Smooth muscle cell of the brain vasculature (primary cell): ENCODE results near the gene SLC22A23.

Experiments used
- DNase-seq: peaks from one replicate; pipeline ENCODE4 v3.0.0-alpha.2; 2012; ENCODE audit warnings: low read depth, low spot score

The SLC22A23 gene

DNA sequence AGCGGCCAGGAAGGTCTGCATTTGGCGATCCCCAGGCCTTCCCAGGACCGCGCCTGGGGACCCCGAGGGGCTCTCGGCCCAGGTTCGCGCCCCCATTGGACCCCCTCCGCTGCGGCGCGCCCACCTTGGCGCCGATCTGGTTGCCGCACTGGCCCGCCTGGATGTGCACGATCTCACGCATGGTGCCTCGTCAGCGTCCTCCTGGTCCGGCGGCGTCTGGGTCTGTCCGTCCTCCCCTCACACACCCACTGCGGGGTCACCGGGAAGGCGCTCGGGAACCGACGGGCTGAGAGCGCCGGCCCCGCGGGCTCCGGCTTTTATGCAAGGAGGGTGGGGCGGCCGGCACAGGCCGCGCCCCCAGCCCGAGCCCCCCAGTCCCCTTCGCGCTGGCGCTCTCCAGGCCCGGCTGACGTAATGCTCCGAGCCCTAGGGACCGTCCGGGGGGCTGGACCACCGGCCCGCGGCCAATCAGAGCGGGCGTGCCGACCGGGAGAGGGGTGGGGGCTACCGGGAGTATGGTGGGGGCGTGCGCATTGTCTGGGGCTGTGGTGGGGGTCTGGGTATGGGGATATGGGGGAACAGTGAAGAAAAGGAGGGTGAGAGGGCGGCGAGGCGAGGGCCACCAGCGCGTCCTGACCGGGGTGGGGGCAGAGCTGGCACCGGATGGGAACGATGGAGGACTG, 229.3 kb downstream of the SLC22A23 start, which contains the start of gene TUBB2B:
Gene TUBB2B, minus strand, starts transcription at position 291 of the 683 bp plus-strand sequence. Its CDS starts 110 bp downstream, at position 181.
- DNase-seq: no peak

DNA sequence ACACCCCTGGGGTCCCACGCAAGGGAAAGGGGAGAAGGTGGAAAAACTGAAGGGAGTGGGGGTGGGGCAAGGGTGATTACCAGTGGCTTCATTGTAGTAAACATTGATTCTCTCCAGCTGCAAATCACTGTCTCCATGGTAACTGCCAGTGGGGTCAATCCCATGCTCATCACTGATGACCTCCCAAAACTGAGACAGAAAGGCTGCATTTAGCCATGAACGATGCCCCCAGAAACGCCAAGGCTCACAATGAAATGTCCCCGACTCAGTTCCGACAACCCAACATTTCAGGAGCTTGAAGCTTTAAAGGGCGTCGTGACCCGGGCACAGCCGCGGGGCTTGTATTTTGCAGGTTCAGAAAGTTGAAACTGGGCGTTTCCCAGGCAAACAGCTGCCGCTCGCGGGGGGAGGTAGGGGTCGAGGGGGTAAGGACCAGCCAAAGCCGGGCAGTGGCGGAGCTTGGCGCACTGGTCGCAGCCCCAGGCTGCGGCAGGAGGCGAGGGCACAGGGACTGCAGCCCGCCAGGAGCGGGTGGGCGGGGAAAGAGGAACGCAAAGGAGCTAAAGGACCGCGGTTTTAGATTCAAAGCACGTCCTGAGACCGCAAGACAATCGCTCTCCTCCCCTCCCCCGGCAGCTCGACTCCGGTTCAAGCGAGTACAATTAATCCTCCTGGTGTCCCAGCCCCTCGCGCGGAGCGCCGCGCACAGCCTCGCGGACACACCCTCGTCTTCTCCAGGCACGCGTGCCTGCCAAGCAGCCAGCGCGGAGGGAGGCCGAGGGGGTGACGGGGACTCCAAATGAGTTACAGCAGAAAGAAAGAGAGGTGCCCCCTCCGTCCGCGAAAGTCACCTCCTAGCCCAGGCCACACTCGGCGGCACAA, 230.1 kb downstream of the SLC22A23 start:
- no peak for DNase-seq

DNA sequence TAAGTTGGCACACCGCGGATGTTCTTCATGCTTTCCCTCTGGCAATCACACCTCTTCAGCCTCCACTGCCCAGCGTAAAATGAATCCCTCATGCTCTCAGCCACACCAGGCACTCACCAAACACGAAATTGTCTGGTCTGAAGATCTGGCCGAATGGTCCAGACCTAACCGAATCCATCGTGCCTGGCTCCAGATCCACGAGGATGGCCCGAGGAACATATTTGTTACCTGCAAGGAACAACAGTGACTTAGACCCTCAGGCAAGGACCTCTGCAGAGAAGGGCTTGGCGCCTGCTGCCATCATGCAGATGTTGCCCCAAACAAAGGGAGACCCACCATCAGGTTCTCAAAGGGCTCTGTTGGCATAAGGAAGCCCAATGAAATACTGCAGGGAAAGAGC, 230.8 kb downstream of the SLC22A23 start:
- DNase-seq: no peak

DNA sequence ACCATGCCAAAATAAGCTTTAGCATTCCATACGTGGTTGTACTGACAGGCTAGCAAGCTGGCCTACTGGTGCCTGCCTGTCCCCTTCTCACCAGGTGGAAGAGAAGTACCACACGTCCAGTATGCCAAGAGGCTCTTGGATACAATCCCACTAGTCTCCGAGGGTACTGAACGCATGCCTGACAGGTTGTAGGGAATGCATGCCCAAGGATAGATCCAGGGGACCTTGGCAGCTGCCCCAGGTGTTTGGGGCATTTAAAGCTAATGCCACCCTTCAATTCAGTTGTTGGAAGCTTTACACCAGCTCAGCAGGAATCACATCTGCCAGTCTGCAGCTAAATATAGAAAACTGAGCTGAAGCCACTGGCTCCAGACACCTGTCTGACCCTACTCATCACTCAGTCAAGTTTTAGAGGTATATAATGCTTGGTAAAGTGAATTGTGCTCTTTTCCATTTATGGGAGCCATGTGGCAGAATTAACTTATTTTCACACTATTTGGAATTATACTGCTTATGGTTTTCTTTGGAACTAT, 234.3 kb downstream of the SLC22A23 start:
- DNase-seq: no peak

GRCh38 chr6:3221578-3221977, 235.3 kb downstream of the SLC22A23 start:
- no peak for DNase-seq

DNA sequence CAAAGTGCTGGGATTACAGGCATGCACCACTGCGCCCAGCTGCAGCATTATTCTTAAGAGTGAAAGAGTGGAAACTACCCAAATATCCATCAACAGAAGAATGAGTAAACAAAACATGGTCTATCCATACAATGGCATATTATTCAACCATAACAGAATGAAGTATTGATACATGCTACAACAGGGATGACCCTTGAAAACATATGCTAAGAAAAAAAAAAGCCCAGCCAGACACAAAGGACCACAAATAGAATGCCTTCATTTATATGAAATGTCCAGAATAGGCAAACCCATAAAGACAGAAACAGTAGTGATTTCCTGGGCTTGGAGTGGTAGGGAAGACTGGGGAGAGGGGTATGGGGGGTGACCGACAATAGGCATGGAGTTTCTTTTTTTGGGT, 236.5 kb downstream of the SLC22A23 start:
- no peak for DNase-seq
